CD4-positive, alpha-beta T cell (primary cell): Measurements from ENCODE around the gene COBL. TPM values are rescaled to one million over a fixed set of nuclear protein-coding genes. Genes with fewer than 3 reads are reported as not detected.

Source experiments
- ATAC-seq: fragments of 200-7000 bp; cut with Tn5 transposase; one replicate; pipeline ENCODE4 v1.10.0; 2022; ENCODE audit warnings: mild to moderate bottlenecking; ENCODE audit not compliant: poor library complexity
- CTCF ChIA-PET: fragments of 350-600 bp; sonication (Branson Sonifier 250); formaldehyde crosslinking; loops from one replicate; lab custom pipeline; 2021; ENCODE audit warnings: antibody characterized with exemption, inconsistent platforms; lab: Charles Lee
- POLR2A ChIA-PET: fragments of 350-600 bp; sonication (Branson Sonifier 250); formaldehyde crosslinking; loops from one replicate; lab custom pipeline; 2021; ENCODE audit warnings: antibody characterized with exemption, inconsistent platforms; lab: Charles Lee
- DNase-seq, 14 experiments: peaks; one replicate each; pipeline ENCODE4 v3.0.0-alpha.2; 2013 to 2020; ENCODE audit warnings: mixed read lengths in 2 of 14
- H3K27ac ChIP-seq, 2 donors: one replicate each; pipeline versions ENCODE4 v1.5.1 to v1.7.0; 2013; ENCODE audit warnings: low read length in 2 of 2, low read depth in 1 of 2, mild to moderate bottlenecking in 1 of 2
- H3K27me3 ChIP-seq, 2 experiments: 1 replicate in 1 of 2; 2 replicates in 1 of 2; pipeline versions ENCODE4 v1.6.1 to v1.7.0; 2013; ENCODE audit warnings: low read length in 2 of 2, control low read depth in 1 of 2, mild to moderate bottlenecking in 1 of 2, moderate library complexity in 1 of 2; ENCODE audit not compliant: insufficient read depth in 2 of 2, control insufficient read depth in 1 of 2
- H3K36me3 ChIP-seq: one replicate; pipeline ENCODE4 v1.6.1; 2013; ENCODE audit warnings: low read length, control low read depth; ENCODE audit not compliant: insufficient read depth
- H3K4me1 ChIP-seq: one replicate; pipeline ENCODE4 v1.6.1; 2013; ENCODE audit warnings: low read length, control low read depth; ENCODE audit not compliant: insufficient read depth
- H3K4me3 ChIP-seq: one replicate; pipeline ENCODE4 v1.5.1; 2013; ENCODE audit warnings: mild to moderate bottlenecking, low read length, moderate library complexity
- H3K9me3 ChIP-seq, 2 experiments: 1 replicate in 1 of 2; 2 replicates in 1 of 2; pipeline versions ENCODE4 v1.6.1 to v1.7.0; 2013; ENCODE audit warnings: low read length in 2 of 2, mild to moderate bottlenecking in 2 of 2, control low read depth in 1 of 2, moderate library complexity in 1 of 2; ENCODE audit not compliant: control insufficient read depth in 1 of 2, insufficient read depth in 1 of 2
- H3K27ac Mint-ChIP-seq: one replicate; pipeline ENCODE4 v1.8.0; 2020; ENCODE audit warnings: mixed read lengths
- H3K27me3 Mint-ChIP-seq: one replicate; pipeline ENCODE4 v1.8.0; 2021; ENCODE audit warnings: mixed read lengths
- H3K36me3 Mint-ChIP-seq: one replicate; pipeline ENCODE4 v1.8.0; 2021; ENCODE audit warnings: low read depth, mixed read lengths
- H3K4me1 Mint-ChIP-seq: one replicate; pipeline ENCODE4 v1.8.0; 2021; ENCODE audit warnings: low read depth, mixed read lengths
- H3K4me3 Mint-ChIP-seq: one replicate; pipeline ENCODE4 v1.8.0; 2020; ENCODE audit warnings: mild to moderate bottlenecking, mixed read lengths
- H3K9me3 Mint-ChIP-seq: one replicate; pipeline ENCODE4 v1.8.0; 2020; ENCODE audit warnings: mixed read lengths
- intact Hi-C, 2 experiments: fragments of 100-400 bp; cut with DNase I in 1 of 2; cut with micrococcal nuclease in 1 of 2; formaldehyde crosslinking; loops; one replicate each; pipeline versions ENCODE4 v1.15.1 to v1.9.0; 2023 to 2025; cut with DNase I, micrococcal nuclease
- total RNA-seq, 174 experiments: library from RNA in 2 of 174; stranded (reverse) in 2 of 174; gene quantifications; one replicate each; pipeline ENCODE4 v1.2.3 and lab custom pipeline; 2021 to 2026
- TF ChIP-seq, protein P1 (sequence below): fragments of 200-600 bp; IDR thresholded peaks from one replicate; pipeline ENCODE4 v1.8.0; 2022; ENCODE audit warnings: antibody characterized with exemption, mild to moderate bottlenecking

The COBL gene
- total RNA-seq, 2 experiments from 2014 or later, result not detected

DNA sequence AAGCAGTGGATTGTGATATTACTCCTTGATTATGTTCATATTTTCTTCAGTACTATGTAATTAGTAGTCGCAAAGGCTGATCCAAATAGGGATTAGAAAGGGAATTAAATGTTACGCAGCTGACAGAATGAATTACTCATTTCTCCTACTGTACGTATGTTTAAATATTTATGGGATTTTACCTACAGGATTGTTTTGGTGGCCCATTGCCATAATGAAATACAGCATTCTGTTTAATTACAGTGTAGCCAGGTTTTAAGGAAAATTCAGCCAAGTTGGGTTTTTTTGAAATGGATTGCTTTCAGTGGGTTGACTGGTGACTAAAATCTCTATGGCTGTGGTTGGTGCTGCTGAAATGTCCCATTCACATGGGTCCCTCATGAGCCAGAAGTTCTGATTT, 336.2 kb downstream of the COBL start:
- H3K9me3 ChIP-seq, result peaks cover 0 to 5% of the 10 kb centered on the region in 2 experiments
- H3K27ac Mint-ChIP-seq, result no peak overlapping the region
- H3K4me3 ChIP-seq, result no peak overlapping the region
- H3K36me3 Mint-ChIP-seq, result no peaks in the 10 kb centered on the region
- H3K4me3 Mint-ChIP-seq, result no peak overlapping the region
- no peaks in the 10 kb centered on the region for H3K9me3 Mint-ChIP-seq
- ATAC-seq (no peak), DNase-seq (no peak)
- CTCF ChIA-PET, result no interaction called here
- no peaks in the 10 kb centered on the region for H3K36me3 ChIP-seq
- H3K4me1 ChIP-seq, result no peaks in the 10 kb centered on the region
- POLR2A ChIA-PET, result no interaction called here
- H3K27ac ChIP-seq, result no peak overlapping the region
- no peaks in the 10 kb centered on the region for H3K4me1 Mint-ChIP-seq
- TF ChIP-seq, protein P1, sequence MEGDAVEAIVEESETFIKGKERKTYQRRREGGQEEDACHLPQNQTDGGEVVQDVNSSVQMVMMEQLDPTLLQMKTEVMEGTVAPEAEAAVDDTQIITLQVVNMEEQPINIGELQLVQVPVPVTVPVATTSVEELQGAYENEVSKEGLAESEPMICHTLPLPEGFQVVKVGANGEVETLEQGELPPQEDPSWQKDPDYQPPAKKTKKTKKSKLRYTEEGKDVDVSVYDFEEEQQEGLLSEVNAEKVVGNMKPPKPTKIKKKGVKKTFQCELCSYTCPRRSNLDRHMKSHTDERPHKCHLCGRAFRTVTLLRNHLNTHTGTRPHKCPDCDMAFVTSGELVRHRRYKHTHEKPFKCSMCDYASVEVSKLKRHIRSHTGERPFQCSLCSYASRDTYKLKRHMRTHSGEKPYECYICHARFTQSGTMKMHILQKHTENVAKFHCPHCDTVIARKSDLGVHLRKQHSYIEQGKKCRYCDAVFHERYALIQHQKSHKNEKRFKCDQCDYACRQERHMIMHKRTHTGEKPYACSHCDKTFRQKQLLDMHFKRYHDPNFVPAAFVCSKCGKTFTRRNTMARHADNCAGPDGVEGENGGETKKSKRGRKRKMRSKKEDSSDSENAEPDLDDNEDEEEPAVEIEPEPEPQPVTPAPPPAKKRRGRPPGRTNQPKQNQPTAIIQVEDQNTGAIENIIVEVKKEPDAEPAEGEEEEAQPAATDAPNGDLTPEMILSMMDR, result no peak
- intact Hi-C loops, result no loop called here
- H3K27me3 Mint-ChIP-seq, result peaks cover 22% of the 10 kb centered on the region
- peaks cover 0 to 7% of the 10 kb centered on the region in 2 experiments for H3K27me3 ChIP-seq

DNA sequence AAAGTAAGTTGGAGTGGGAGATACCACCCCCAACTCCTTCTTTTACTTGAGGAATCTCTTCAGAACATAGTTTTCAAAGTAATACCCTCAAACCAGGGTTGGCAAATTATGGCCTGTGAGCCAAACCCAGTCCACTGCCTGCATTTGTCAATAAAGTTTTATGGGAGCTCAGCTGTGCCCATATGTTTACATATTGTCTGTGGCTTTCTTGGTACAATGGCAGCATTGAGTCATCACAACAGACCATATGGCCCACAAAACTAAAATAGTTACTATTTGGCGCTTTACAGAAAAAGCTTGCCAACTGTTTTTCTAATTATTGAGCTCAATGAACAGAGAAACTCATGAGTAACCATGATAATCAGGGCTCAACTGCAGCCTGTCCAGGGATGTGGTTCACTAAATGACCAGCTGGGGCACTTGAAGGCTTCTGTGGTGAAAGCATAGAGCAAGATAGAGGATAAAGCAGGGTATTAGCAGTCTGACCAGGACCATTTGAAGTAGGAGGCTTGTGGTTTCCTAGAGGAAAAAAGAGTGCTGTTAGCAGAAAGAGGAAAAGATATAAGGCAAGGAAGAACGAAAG, 337.9 kb downstream of the COBL start:
- H3K4me3 Mint-ChIP-seq, result no peak overlapping the region
- no peak for DNase-seq
- H3K27me3 Mint-ChIP-seq, result peaks cover 16% of the 10 kb centered on the region
- no peak overlapping the region for H3K27ac Mint-ChIP-seq
- CTCF ChIA-PET, result no interaction called here
- no peaks in the 10 kb centered on the region for H3K4me1 Mint-ChIP-seq
- no peak for ATAC-seq
- no peaks in the 10 kb centered on the region for H3K36me3 ChIP-seq
- H3K4me1 ChIP-seq, result no peaks in the 10 kb centered on the region
- POLR2A ChIA-PET, result no interaction called here
- no peaks in the 10 kb centered on the region for H3K9me3 Mint-ChIP-seq
- H3K9me3 ChIP-seq, result peaks cover 4 to 5% of the 10 kb centered on the region in 2 experiments
- peaks cover 0 to 7% of the 10 kb centered on the region in 2 experiments for H3K27me3 ChIP-seq
- H3K36me3 Mint-ChIP-seq, result no peaks in the 10 kb centered on the region
- no peak overlapping the region for H3K4me3 ChIP-seq
- no peak overlapping the region for H3K27ac ChIP-seq
- intact Hi-C loops, result no loop called here
- TF ChIP-seq, protein P1, result no peak

DNA sequence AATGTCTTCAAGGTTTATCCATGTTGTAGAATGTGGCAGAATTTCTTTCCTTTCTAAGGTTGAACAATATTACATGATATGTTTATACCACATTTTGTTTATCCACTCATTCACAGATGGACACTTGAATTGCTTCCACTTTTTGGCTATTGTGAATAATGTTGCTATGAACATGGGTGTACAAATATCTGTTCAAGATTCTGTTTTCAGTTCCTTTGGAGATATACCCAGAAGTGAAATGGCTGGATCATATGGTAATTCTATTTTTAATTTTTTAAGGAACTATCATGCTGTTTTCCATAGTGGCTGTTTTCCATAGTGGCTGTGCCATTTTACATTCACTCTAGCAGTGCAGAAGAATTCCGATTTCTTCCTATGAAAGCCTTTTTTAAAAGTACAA, 339.2 kb downstream of the COBL start:
- ChIA-PET POLR2A (no interaction called here), CTCF (no interaction called here)
- TF ChIP-seq, protein P1, result no peak
- Histone ChIP-seq H3K27ac (no peak overlapping the region), H3K36me3 (no peaks in the 10 kb centered on the region), H3K4me3 (no peak overlapping the region), H3K4me1 (no peaks in the 10 kb centered on the region), H3K9me3 (peaks cover 4 to 5% of the 10 kb centered on the region in 2 experiments), H3K27me3 (peaks cover 0 to 3% of the 10 kb centered on the region in 2 experiments)
- H3K4me3 Mint-ChIP-seq, result no peak overlapping the region
- intact Hi-C loops, result no loop called here
- no peak for DNase-seq
- H3K27me3 Mint-ChIP-seq, result peaks cover 22% of the 10 kb centered on the region
- no peak for ATAC-seq
- H3K9me3 Mint-ChIP-seq, result no peaks in the 10 kb centered on the region
- H3K36me3 Mint-ChIP-seq, result no peaks in the 10 kb centered on the region
- H3K27ac Mint-ChIP-seq, result no peak overlapping the region
- no peaks in the 10 kb centered on the region for H3K4me1 Mint-ChIP-seq
